GM10248 (cell line): ENCODE data around the gene CBLB.

Experiments
- CTCF ChIA-PET: fragments of 300-600 bp; sonication (Branson Sonifier 250); formaldehyde crosslinking; extraction: SDS; loops from one replicate; lab custom pipeline; 2021; ENCODE audit warnings: antibody characterized with exemption; lab: Yijun Ruan, JAX
- POLR2A ChIA-PET: fragments of 350-650 bp; sonication (Branson Sonifier 250); formaldehyde crosslinking; extraction: SDS; loops from one replicate; lab custom pipeline; 2020; ENCODE audit warnings: antibody characterized with exemption; lab: Yijun Ruan, JAX
- DNase-seq: peaks from one replicate; pipeline ENCODE4 v3.0.0; 2012; ENCODE audit errors: extremely low spot score
- CTCF ChIP-seq: IDR thresholded peaks from 2 replicates; pipeline ENCODE4 v1.5.1; 2012; ENCODE audit warnings: mild to moderate bottlenecking, low read depth; ENCODE audit errors: extremely low read depth, missing control alignments, control extremely low read depth

Gene CBLB

GRCh38 chr3:105899516-105899915 lies 30.7 kb upstream of the CBLB start:
- POLR2A ChIA-PET = no interaction called here
- CTCF ChIA-PET = interaction anchor here (2.0 kb wide), 1 partner anchor 9 kb away, joined by 9 read pairs; no protein-coding TSS in a partner anchor
- TF ChIP-seq CTCF = no peak
- DNase-seq = no peak

GRCh38 chr3:105891101-105891500 lies 22.3 kb upstream of the CBLB start:
- ChIA-PET CTCF (interaction anchor here (1.0 to 2.6 kb wide), 3 partner anchors 8 to 20 kb away, joined by 3 to 9 read pairs (median 5); no protein-coding TSS in a partner anchor), POLR2A (no interaction called here)
- DNase-seq = no peak
- no peak for TF ChIP-seq CTCF

DNA sequence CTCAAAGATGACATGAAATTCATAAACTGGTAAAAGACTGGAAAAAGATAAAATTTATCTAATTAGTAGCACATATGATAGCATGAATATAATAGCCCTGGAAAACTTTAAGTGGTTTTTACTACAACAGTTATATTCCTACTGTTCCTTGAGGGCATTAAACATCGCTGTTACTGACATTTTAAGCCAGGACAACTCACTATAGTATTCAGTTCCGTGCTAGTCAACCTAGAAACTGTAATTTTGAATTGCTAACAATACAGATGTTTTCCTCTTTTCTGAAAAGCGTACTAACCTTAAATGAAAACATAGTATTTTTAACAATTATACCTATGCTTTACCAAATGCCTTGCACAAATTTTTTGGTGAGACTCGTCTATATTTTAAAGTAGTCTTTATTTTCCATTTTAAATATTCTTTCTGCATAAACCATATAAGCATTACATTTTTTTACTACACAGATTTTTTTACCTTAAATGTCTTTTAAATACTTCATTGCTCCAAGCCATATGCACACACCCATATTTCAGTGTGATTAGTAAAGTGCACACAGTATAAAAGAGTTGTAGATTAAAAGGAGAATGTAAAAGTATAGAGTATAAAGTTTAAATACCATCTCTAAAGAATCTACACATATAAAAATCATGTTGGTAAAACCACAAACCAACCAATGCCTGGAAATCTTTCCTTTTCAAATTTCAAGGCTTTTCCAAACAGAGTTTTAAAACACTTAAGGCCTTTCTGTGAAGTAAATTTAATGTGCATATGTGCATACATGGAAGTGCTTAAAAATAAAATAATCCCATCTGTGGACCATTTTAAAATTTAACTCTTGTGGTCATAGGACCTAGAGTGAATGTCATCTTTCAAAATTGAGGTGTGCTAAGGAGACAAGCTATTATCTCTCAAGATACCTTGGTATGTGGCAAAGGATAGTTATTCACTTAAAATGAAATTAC lies 20.1 kb upstream of the CBLB start:
- POLR2A ChIA-PET = no interaction called here
- CTCF ChIA-PET = no interaction called here
- no peak for TF ChIP-seq CTCF
- no peak for DNase-seq

DNA sequence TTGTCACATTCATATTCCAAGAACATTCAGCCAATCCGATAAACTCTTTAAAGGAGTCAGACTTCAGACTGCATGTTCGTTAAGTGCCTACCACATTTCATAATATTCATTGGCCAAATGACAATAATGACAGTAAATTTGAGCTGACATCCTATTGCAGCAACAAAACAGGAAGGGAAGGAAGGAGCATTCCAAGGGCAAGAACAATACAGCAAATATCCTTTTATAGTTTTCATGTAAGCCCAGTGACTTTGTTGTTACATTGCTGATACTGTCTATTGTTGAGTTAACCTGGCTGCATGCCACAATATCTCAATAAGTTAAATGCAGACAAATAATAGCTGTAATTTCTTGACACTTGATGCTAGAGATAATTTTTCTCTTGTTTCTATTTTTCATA lies 16.4 kb upstream of the CBLB start:
- POLR2A ChIA-PET = no interaction called here
- CTCF ChIA-PET = interaction anchor here (1.6 kb wide), 1 partner anchor 11 kb away, joined by 4 read pairs; no protein-coding TSS in a partner anchor
- no peak for TF ChIP-seq CTCF
- no peak for DNase-seq

- CTCF ChIA-PET = interaction anchor here (0.7 to 1.1 kb wide), 5 partner anchors 11 to 37 kb away, joined by 3 read pairs; no protein-coding TSS in a partner anchor
- TF ChIP-seq CTCF = no peak
- POLR2A ChIA-PET = no interaction called here
- no peak for DNase-seq
Measured at GRCh38 chr3:105883798-105884377, 15.1 kb upstream of the CBLB start.

- DNase-seq = no peak
- no peak for TF ChIP-seq CTCF
- ChIA-PET CTCF (interaction anchor here (1.3 to 1.7 kb wide), 3 partner anchors 11 to 15 kb away, joined by 4 to 6 read pairs (median 5); partner anchors contain the start of gene CBLB), POLR2A (no interaction called here)
Measured at GRCh38 chr3:105880681-105881290, 12.0 kb upstream of the CBLB start.
